GM19395 (cell line): ENCODE data around the gene CYP1A1.
"Not testable (repeated sequence)": the region's sequence is repeated elsewhere in the genome, so short reads cannot be mapped to it uniquely, and the experiment has no call there.

Experiments used
- ATAC-seq: cut with Tn5 transposase; IDR thresholded peaks from one replicate; pipeline ENCODE4 v1.9.1; 2021; ENCODE audit warnings: mild to moderate bottlenecking, moderate library complexity; ENCODE audit not compliant: unreplicated experiment

Gene CYP1A1

GRCh38 chr15:74742422-74742821 is 17.1 kb upstream of the CYP1A1 start:
- no peak for ATAC-seq

DNA sequence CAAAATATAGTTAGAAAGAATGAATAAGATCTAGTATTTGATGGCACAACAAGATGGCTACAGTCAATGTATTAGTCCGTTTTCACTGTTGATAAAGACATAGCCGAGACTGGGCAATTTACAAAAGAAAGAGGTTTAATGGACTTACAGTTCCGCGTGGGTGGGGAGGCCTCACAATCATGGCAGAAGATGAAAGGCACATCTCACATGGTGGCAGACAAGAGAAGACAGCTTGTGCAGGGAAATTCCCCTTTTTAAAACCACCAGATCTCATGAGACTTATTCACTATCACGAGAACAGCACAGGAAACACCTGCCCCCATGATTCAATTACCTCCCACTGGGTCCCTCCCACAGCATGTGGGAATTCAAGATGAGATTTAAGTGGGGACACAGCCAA is 12.9 kb upstream of the CYP1A1 start:
- ATAC-seq: not testable (repeated sequence)

DNA sequence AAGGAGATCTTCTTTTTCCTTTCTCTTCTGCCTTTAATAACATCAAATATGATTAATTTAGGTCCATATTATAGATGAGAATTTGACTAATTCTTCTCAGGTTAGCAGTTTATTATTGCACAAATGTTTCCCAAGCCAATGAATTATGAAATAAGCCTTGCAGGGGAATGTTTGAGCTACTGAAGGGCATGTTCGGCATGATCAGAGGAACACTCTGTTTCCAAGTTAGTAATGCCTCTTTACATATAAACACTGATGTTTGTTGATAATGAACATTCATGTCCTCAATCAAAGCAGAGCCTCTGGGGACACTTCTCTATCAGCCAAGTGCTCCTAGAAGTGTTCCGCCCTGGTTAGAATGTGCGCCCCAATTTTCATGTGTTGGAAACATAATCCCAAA is 10.0 kb upstream of the CYP1A1 start:
- ATAC-seq: no peak

GRCh38 chr15:74733269-74733668 is 7.9 kb upstream of the CYP1A1 start:
- ATAC-seq: no peak

DNA sequence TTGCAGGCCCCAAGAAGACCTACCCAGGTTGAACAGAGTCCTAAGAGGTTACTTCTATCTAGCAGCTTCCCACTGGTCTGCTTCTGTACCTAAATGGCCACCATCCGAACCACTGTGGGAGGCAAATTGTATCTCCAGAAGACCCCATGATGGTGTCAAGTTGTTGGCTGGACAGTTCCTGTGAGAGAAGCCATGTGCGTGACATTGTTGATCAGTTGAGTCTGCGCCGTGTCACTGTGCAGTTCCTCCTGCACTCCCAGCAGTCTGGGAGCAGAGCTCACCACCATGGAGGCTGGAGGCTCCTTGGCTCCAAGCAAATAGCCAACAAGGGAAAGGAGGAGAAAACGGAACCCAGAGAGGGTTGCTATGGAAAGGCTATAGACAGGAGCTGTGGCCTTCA is 7.5 kb upstream of the CYP1A1 start:
- no peak for ATAC-seq

DNA sequence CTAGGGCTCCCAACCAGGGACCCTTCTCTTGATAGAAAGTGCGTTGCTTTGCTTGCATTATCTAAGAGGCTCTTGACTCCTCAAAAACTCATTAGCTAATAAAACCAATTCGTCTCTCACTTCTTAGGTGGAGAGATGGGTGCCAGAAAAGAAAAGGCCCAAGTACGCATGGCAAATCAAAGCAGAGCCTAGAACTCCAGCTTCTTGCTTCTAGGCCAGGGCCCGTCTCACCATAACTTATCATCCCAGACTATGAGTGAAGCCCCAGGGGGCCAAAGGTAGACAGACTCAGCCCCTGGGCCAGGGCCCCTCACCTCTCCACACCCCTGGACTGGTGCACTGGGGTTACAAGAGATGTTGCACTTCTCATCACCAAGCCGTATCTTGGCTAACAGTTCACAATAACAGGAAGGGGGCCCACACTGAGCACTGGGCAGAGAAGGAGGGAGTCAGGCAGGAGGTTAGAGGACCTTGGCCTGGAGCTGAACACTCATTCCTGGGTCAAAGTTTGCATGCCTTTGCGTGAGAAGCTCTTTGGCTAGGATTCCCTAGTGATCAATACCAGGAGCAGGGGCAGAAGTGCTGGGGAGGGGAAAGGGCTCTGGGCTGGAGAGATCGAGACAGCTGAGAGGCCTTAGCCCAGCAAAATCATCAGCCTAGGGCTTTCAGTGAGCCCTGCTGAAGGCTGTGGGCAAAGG is 5.4 kb upstream of the CYP1A1 start:
- no peak for ATAC-seq

DNA sequence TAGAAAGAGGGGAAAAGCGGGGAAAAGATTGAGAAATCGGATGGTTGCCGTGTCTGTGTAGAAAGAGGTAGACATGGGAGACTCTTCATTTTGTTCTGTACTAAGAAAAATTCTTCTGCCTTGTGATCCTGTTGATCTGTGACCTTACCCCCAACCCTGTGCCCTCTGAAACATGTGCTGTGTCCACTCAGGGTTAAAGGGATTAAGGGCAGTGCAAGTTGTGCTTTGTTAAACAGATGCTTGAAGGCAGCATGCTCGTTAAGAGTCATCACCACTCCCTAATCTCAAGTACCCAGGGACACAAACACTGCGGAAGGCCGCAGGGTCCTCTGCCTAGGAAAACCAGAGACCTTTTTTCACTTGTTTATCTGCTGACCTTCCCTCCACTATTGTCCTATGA is 4.0 kb upstream of the CYP1A1 start:
- ATAC-seq: not testable (repeated sequence)

DNA sequence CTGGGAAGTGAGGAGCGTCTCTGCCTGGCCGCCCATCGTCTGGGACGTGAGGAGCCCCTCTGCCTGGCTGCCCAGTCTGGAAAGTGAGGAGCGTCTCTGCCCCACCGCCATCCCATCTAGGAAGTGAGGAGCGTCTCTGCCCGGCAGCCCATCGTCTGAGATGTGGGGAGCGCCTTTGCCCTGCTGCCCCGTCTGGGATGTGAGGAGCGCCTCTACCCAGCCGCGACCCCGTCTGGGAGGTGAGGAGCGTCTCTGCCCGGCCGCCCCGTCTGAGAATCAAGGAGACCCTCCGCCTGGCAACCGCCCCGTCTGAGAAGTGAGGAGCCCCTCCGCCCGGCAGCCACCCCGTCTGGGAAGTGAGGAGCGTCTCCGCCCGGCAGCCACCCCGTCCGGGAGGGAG is 3.4 kb upstream of the CYP1A1 start:
- not testable (repeated sequence) for ATAC-seq

GRCh38 chr15:74727727-74728126 is 2.4 kb upstream of the CYP1A1 start:
- no peak for ATAC-seq

- ATAC-seq: no peak
Measured at GRCh38 chr15:74726774-74727164, 1.4 kb upstream of the CYP1A1 start.

GRCh38 chr15:74725845-74726773 is 781 bp upstream of the CYP1A1 start:
- no peak for ATAC-seq

DNA sequence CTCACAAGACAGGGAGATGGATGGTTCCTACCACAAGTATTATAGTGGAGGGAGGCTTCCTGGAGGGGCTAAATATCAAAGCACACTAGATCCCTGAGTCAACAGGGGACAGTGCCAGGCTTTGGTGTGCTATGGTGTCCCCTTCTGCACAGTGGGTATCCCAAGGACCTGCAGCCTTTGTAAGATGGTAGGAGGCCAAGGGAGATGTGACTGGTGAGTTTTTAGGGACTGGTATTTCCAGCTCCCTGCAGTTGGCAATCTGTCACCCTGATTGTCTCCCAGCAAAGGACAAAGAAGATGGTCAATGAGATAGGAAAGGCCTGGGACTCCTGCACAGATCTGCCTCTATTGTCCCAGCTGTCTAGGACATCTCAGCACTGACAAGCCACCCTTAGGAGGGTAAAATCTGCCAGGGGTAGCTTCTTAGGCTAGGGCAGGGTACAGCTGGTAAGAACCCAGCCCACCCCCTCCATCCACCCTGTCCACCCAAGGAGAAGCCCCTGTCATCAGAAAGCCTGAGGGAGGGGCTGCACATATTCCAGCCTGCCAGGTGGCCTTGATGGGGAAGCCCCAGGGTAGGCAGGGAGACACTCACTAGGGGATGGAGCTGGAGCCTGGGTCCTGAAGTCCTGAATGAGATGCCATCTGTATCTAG is 631 bp downstream of the CYP1A1 start:
- ATAC-seq: no peak

GRCh38 chr15:74723754-74724334 is 1.5 kb downstream of the CYP1A1 start:
- ATAC-seq: no peak

DNA sequence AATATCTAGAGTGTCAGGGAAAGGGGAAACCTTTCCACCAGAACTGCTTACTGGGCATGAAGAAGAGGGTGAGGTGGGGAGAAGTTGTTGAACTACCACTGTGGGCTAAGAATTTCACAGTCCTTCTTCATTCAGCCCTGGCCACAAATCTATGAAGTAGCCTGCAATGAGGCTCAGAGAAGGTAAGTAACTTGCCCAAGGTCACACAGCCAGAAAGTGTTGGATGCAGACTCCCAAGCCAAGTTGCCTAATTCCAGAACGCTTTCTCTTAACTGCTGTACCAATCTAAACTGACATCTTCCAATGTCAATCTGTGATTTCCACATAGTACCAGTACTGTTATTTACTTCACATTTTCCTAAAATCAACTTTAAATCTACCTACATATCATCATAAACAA is 2.1 kb downstream of the CYP1A1 start:
- ATAC-seq: no peak

- no peak for ATAC-seq
Measured at GRCh38 chr15:74722591-74722990, 2.7 kb downstream of the CYP1A1 start.

- ATAC-seq: no peak
Measured at GRCh38 chr15:74716651-74717050, 8.7 kb downstream of the CYP1A1 start.

GRCh38 chr15:74712311-74712710 is 13.0 kb downstream of the CYP1A1 start:
- no peak for ATAC-seq

GRCh38 chr15:74710319-74711094 is 14.8 kb downstream of the CYP1A1 start:
- ATAC-seq: no peak

GRCh38 chr15:74709892-74710291 is 15.4 kb downstream of the CYP1A1 start:
- no peak for ATAC-seq

DNA sequence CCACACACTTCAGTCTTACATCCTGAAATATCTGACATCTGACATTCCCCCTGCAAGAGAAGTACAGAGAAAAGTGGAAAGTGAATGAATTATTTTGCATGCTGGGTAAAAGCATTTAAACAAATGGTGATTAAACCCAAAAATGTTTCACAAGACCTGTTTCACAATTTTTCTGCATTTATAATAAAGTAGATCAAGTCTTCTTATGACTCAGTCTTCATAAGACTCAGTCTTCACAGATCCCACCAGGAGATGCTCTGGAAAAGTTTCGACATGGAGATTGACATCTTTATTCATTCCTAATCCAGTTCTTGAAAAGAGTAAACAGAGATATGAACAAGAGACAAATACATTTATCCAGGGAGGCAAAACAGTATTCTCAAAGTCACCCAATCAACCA is 16.3 kb downstream of the CYP1A1 start:
- no peak for ATAC-seq

DNA sequence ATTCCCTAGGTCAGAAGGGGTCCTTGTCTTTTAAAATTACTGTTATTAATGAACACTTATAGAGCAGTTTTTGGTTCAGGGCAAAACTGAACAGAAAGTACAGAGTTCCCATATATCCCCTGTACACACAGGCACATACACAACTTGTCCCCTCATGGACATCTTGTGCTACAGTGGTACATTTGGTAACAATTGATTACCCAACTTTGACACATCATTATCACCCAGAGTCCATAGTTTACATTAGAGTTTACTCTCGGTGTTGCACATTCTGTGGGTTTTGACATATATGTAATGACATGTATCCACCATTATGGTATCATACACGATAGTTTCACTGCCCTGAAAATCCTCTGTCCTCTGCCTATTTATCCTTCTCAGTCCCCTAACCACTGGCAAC is 28.5 kb downstream of the CYP1A1 start:
- no peak for ATAC-seq
